ENCODE measurements around the gene HSPA1L.

HSPA1L gene

GRCh38 chr6:31778999-31779885 lies 35.8 kb downstream of the HSPA1L start:
- peaks cover 25% of the 10 kb centered on the region for H3K36me3 Mint-ChIP-seq
- CTCF ChIA-PET, result interaction anchor here (1.4 to 1.8 kb wide), 3 partner anchors 9 to 13 kb away, joined by 3 to 5 read pairs (median 4); no protein-coding TSS in a partner anchor

GRCh38 chr6:31778193-31778592 lies 36.9 kb downstream of the HSPA1L start:
- peak overlapping the region; percentile 73 for H3K27ac Mint-ChIP-seq
- peaks cover 36% of the 10 kb centered on the region for H3K4me1 Mint-ChIP-seq
- peaks cover 5% of the 10 kb centered on the region for H3K27me3 Mint-ChIP-seq
- peaks cover 21% of the 10 kb centered on the region for H3K36me3 Mint-ChIP-seq
- no peak for DNase-seq
- CTCF ChIA-PET, result interaction anchor here (0.6 to 2.4 kb wide), 5 partner anchors 12 to 44 kb away, joined by 3 to 11 read pairs (median 3); no protein-coding TSS in a partner anchor
- no peak overlapping the region for H3K4me3 Mint-ChIP-seq
- no peaks in the 10 kb centered on the region for H3K9me3 Mint-ChIP-seq

More at GRCh38 chr6:31778999-31779885, 35.8 kb downstream of the HSPA1L start:
- H3K27ac Mint-ChIP-seq, result no peak overlapping the region
- no peaks in the 10 kb centered on the region for H3K9me3 Mint-ChIP-seq
- DNase-seq, result no peak
- H3K4me3 Mint-ChIP-seq, result no peak overlapping the region
- peaks cover 5% of the 10 kb centered on the region for H3K27me3 Mint-ChIP-seq
- peaks cover 33% of the 10 kb centered on the region for H3K4me1 Mint-ChIP-seq

- no peak for DNase-seq
- peaks cover 41% of the 10 kb centered on the region for H3K4me1 Mint-ChIP-seq
- no peaks in the 10 kb centered on the region for H3K9me3 Mint-ChIP-seq
- H3K36me3 Mint-ChIP-seq, result peaks cover 16% of the 10 kb centered on the region
- peak overlapping the region; percentile 82 for H3K27ac Mint-ChIP-seq
- peaks cover 5% of the 10 kb centered on the region for H3K27me3 Mint-ChIP-seq
- CTCF ChIA-PET, result interaction anchor here (0.6 to 2.4 kb wide), 6 partner anchors 12 to 174 kb away, joined by 3 to 11 read pairs (median 3); no protein-coding TSS in a partner anchor
- H3K4me3 Mint-ChIP-seq, result no peak overlapping the region
These were observed 37.4 kb downstream of the HSPA1L start for GRCh38 chr6:31777667-31778050.

- Mint-ChIP-seq H3K4me1 (peaks cover 45% of the 10 kb centered on the region), H3K27ac (peak within 1 kb of the TSS; percentile 82), H3K9me3 (no peaks in the 10 kb centered on the region), H3K27me3 (peaks cover 5% of the 10 kb centered on the region), H3K4me3 (peak within 1 kb of the TSS; percentile 23), H3K36me3 (peaks cover 14% of the 10 kb centered on the region)
- peak; percentile 79 for DNase-seq
- CTCF ChIA-PET, result interaction anchor here (1.0 to 2.4 kb wide), 3 partner anchors 15 to 174 kb away, joined by 3 to 11 read pairs (median 3); no protein-coding TSS in a partner anchor
These were observed 38.0 kb downstream of the HSPA1L start, which contains the start of gene VWA7 for GRCh38 chr6:31776989-31777666. TSS of gene VWA7 (minus strand) at chr6:31777328. CDS start at chr6:31776779, 549 bp downstream.

- H3K27ac Mint-ChIP-seq, result peak overlapping the region; percentile 70
- CTCF ChIA-PET, result interaction anchor here (2.4 kb wide), 1 partner anchor 15 kb away, joined by 11 read pairs; no protein-coding TSS in a partner anchor
- peak overlapping the region; percentile 23 for H3K4me3 Mint-ChIP-seq
- H3K36me3 Mint-ChIP-seq, result peaks cover 14% of the 10 kb centered on the region
- peaks cover 5% of the 10 kb centered on the region for H3K27me3 Mint-ChIP-seq
- no peak for DNase-seq
- no peaks in the 10 kb centered on the region for H3K9me3 Mint-ChIP-seq
- H3K4me1 Mint-ChIP-seq, result peaks cover 49% of the 10 kb centered on the region
These were observed 38.5 kb downstream of the HSPA1L start for GRCh38 chr6:31776485-31776988.

- H3K27me3 Mint-ChIP-seq, result peaks cover 5% of the 10 kb centered on the region
- CTCF ChIA-PET, result interaction anchor here (2.4 to 2.5 kb wide), 2 partner anchors 14 to 16 kb away, joined by 11 read pairs; no protein-coding TSS in a partner anchor
These were observed 39.2 kb downstream of the HSPA1L start for GRCh38 chr6:31775633-31776484.

GRCh38 chr6:31775184-31775583 lies 39.9 kb downstream of the HSPA1L start:
- Mint-ChIP-seq H3K9me3 (peaks cover 3% of the 10 kb centered on the region), H3K4me3 (no peak overlapping the region), H3K36me3 (peaks cover 13% of the 10 kb centered on the region), H3K27me3 (peaks cover 5% of the 10 kb centered on the region), H3K27ac (no peak overlapping the region), H3K4me1 (peaks cover 62% of the 10 kb centered on the region)
- DNase-seq, result no peak
- CTCF ChIA-PET, result interaction anchor here (2.5 kb wide), 1 partner anchor 15 kb away, joined by 11 read pairs; no protein-coding TSS in a partner anchor

More at GRCh38 chr6:31775633-31776484, 39.2 kb downstream of the HSPA1L start:
- H3K36me3 Mint-ChIP-seq, result peaks cover 18% of the 10 kb centered on the region
- H3K27ac Mint-ChIP-seq, result peak overlapping the region; percentile 70
- peak overlapping the region; percentile 28 for H3K4me3 Mint-ChIP-seq
- peaks cover 3% of the 10 kb centered on the region for H3K9me3 Mint-ChIP-seq
- DNase-seq, result no peak
- peaks cover 56% of the 10 kb centered on the region for H3K4me1 Mint-ChIP-seq

- Mint-ChIP-seq H3K27ac (peak overlapping the region; percentile 80), H3K4me1 (peaks cover 74% of the 10 kb centered on the region), H3K9me3 (peaks cover 3% of the 10 kb centered on the region), H3K27me3 (peaks cover 5% of the 10 kb centered on the region), H3K36me3 (peaks cover 7% of the 10 kb centered on the region), H3K4me3 (no peak overlapping the region)
- no peak for DNase-seq
- CTCF ChIA-PET, result interaction anchor here (3.0 kb wide), 1 partner anchor 33 kb away, joined by 9 read pairs; the partner anchor contains the start of gene MSH5
These were observed 43.1 kb downstream of the HSPA1L start for GRCh38 chr6:31771992-31772358.

- Mint-ChIP-seq H3K4me1 (peaks cover 62% of the 10 kb centered on the region), H3K36me3 (peaks cover 7% of the 10 kb centered on the region), H3K27me3 (peaks cover 5% of the 10 kb centered on the region), H3K9me3 (peaks cover 3% of the 10 kb centered on the region), H3K4me3 (no peak overlapping the region), H3K27ac (peak overlapping the region; percentile 39)
- no peak for DNase-seq
- CTCF ChIA-PET, result interaction anchor here (0.7 to 2.7 kb wide), 11 partner anchors 20 to 118 kb away, joined by 3 to 13 read pairs (median 7); partner anchors contain the start of genes BAG6, LY6G6C and VARS1
These were observed 44.2 kb downstream of the HSPA1L start for GRCh38 chr6:31770860-31771259.

GRCh38 chr6:31769684-31770371 lies 45.3 kb downstream of the HSPA1L start:
- peak; percentile 86 for DNase-seq
- Mint-ChIP-seq H3K27ac (peak overlapping the region; percentile 61), H3K36me3 (peaks cover 9% of the 10 kb centered on the region), H3K27me3 (no peaks in the 10 kb centered on the region), H3K9me3 (peaks cover 3% of the 10 kb centered on the region), H3K4me1 (peaks cover 52% of the 10 kb centered on the region), H3K4me3 (no peak overlapping the region)
- CTCF ChIA-PET, result interaction anchor here (0.7 to 2.7 kb wide), 31 partner anchors 10 to 117 kb away, joined by 3 to 23 read pairs (median 5); partner anchors contain the start of genes ABHD16A, BAG6, CLIC1 and DDAH2

- H3K36me3 Mint-ChIP-seq, result peaks cover 13% of the 10 kb centered on the region
- no peak for DNase-seq
- CTCF ChIA-PET, result interaction anchor here (0.8 to 2.7 kb wide), 16 partner anchors 9 to 116 kb away, joined by 3 to 23 read pairs (median 8); partner anchors contain the start of genes BAG6, CLIC1, DDAH2 and LY6G5C
- no peaks in the 10 kb centered on the region for H3K27me3 Mint-ChIP-seq
- peaks cover 64% of the 10 kb centered on the region for H3K4me1 Mint-ChIP-seq
- H3K9me3 Mint-ChIP-seq, result peaks cover 3% of the 10 kb centered on the region
- peak overlapping the region; percentile 52 for H3K27ac Mint-ChIP-seq
- H3K4me3 Mint-ChIP-seq, result no peak overlapping the region
These were observed 46.5 kb downstream of the HSPA1L start for GRCh38 chr6:31768363-31769257.
